ENCODE measurements around the gene TRPT1. TPM values are rescaled to one million over a fixed set of nuclear protein-coding genes. Genes with fewer than 3 reads are reported as not detected.
A peak's percentile ranks its signal among the peaks of the same experiment; 100 is the strongest.

TRPT1 gene
- total RNA-seq, 2 donors from 2014 or later, result 56.3 to 75.2 TPM

DNA sequence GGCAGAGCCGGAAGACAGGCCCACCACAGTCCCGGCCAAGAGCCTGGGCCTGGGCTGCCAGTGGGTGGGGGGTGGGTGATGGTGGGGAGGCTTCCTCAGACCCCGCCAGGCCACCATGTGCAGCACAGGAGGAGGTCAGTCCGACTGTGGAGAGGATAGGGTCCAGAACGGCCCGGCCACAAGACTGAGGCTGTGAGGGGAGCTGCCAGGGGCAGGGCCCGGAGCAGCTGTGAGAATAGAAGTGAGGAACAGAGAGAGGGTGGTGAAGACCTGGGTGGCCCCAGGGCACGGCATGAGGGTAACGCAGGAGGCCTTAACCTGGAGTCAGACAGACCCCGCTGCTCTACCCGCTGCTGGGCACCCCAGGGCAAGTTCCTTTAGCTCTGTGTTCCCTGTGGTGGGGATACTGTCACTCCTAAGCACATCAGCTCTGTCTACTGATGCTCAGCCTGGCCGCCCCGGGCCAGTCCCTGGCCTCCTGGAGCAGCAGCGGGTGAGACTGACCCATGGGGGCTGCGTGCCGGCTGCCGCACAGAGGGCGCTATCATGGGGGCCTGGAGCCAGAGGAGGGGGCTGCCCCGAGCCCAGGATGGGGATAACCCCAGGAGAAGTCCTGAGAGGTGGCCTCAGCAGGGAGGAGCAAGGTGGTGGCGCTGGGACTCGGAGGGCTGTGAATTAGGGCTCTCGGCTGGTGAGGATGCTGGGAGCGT lies 17.7 kb downstream of the TRPT1 start:
- WGBS, 2 donors, result 81 to 95% methylated on average over 15 to 23 of the region's 23 CpGs
- Histone ChIP-seq H3K27me3 (no peaks in the 10 kb centered on the region), H3K9me3 (no peaks in the 10 kb centered on the region), H3K4me1 (peaks cover 9% of the 10 kb centered on the region), H3K36me3 (replicated peaks in 1 of 2; ENCODE audit: insufficient read depth in 1 of 2, low read depth in 2 of 2) (peaks cover 5 to 7% of the 10 kb centered on the region in 2 donors), H3K4me3 (no peak overlapping the region), H3K27ac (peak overlapping the region in 2 of 4 donors; percentile 67 to 72)
- ATAC-seq (no peak), DNase-seq (no peak)
- intact Hi-C loops (cut with DNase I), result loop anchor here (5.0 kb wide), 1 partner anchor 89 kb away; no protein-coding TSS in a partner anchor
- no peak for TF ChIP-seq POLR2A (IDR thresholded peaks at IDR 0.05)
- TF ChIP-seq, protein P1, sequence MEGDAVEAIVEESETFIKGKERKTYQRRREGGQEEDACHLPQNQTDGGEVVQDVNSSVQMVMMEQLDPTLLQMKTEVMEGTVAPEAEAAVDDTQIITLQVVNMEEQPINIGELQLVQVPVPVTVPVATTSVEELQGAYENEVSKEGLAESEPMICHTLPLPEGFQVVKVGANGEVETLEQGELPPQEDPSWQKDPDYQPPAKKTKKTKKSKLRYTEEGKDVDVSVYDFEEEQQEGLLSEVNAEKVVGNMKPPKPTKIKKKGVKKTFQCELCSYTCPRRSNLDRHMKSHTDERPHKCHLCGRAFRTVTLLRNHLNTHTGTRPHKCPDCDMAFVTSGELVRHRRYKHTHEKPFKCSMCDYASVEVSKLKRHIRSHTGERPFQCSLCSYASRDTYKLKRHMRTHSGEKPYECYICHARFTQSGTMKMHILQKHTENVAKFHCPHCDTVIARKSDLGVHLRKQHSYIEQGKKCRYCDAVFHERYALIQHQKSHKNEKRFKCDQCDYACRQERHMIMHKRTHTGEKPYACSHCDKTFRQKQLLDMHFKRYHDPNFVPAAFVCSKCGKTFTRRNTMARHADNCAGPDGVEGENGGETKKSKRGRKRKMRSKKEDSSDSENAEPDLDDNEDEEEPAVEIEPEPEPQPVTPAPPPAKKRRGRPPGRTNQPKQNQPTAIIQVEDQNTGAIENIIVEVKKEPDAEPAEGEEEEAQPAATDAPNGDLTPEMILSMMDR (IDR thresholded peaks at IDR 0.05), result no peak

DNA sequence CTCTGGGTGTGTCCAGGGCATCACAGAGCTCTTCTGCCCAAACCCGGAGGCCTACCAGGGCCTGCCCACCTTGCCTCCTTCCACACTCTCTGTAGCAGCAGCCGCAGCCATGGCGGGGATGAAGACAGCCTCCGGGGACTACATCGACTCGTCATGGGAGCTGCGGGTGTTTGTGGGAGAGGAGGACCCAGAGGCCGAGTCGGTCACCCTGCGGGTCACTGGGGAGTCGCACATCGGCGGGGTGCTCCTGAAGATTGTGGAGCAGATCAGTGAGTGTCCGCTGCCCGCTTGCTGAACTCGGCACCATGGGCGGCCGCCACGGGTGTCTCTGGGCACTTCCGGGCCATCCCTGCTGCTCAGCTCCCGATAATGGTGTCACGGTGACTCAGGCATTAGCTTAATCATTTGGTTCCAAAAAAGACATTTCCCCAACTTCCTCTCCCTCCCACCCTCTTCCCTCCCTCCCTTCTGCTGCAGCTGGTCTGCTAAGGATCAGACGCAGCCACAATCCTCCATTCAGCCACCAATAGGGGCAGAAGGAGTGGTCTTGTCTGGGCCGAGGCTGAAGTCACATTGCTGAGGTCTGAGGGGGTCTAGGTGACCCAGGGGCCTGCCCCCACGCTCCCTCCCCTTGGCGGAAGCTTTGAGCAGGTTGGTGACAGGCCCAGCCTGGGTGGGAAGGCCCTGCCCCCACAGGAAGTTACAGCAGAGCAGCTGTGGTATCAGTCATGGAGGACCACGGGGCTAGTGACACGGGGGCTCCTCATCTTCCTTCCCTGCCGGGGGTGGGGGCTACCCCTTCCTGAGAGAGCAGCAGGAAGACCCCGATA lies 18.5 kb downstream of the TRPT1 start:
- TF ChIP-seq, protein P1 (IDR thresholded peaks at IDR 0.05), result no peak
- peak in 2 of 3 donors; percentile 27 to 47 for TF ChIP-seq POLR2A (IDR thresholded peaks at IDR 0.05)
- Histone ChIP-seq H3K4me3 (no peak overlapping the region), H3K9me3 (no peaks in the 10 kb centered on the region), H3K36me3 (replicated peaks in 1 of 2; ENCODE audit: insufficient read depth in 1 of 2, low read depth in 2 of 2) (peaks cover 12% of the 10 kb centered on the region in 2 donors), H3K27ac (peak overlapping the region; percentile 5 to 72 (median 56)), H3K27me3 (no peaks in the 10 kb centered on the region), H3K4me1 (peaks cover 9% of the 10 kb centered on the region)
- intact Hi-C loops (cut with DNase I), result loop anchor here (5.0 kb wide), 1 partner anchor 90 kb away; no protein-coding TSS in a partner anchor
- ATAC-seq (peak; percentile 45), DNase-seq (peak in 3 of 4 donors; percentile 32 to 63 (median 41))
- 60 to 72% methylated on average over 18 to 28 of the region's 30 CpGs for WGBS, 2 donors

DNA sequence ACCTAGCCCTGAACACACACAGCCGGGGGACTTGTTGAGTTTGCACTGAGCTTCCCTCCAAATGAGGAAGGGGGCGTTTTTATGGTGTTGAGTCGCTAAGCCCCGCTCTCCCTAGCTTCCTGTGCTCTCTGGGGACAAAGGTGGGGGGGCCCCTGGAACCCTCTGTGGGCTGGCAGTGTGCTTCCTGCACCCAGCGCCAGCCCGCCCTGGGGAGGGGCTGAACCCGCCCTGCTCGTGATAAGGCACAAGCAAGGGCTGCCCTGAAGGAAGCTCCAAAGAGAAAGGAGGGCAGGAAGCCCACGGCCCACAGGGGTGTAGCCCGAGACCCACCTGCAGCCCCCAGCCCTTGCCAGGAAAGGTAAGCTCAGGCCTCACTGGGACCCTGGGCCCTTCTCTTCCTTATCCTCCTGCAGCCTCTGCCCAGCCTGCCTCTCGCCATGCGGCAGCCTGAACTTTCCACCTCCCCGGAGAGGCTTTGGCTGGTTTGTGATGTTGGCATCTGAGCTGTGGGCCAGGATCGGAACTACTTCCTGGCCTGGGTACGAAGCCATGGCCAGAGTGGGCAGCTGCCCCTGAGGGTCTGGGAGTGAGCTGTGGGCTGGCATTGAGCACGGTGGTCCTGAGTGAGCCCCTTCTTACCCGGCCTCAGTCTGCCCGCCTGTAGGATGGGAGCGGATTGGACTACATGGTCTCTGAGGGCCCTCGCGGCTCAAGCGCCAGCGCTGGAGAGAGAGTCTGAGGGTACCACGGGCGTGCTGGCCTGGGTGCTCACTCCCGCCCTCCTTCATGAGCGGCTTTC lies 19.3 kb downstream of the TRPT1 start, which contains the start of gene FERMT3:
FERMT3 (plus strand) TSS at position 265 of the 799 bp plus-strand sequence. CDS start 644 bp downstream, outside the sequence.
- ATAC-seq (no peak), DNase-seq (peak in 3 of 4 donors; percentile 27 to 75 (median 35))
- peaks cover 12 to 15% of the 10 kb centered on the region in 2 donors for H3K36me3 ChIP-seq (replicated peaks in 1 of 2; ENCODE audit: insufficient read depth in 1 of 2, low read depth in 2 of 2)
- H3K27me3 ChIP-seq, result no peaks in the 10 kb centered on the region
- no peak within 1 kb of the TSS for H3K4me3 ChIP-seq
- TF ChIP-seq POLR2A (IDR thresholded peaks at IDR 0.05), result peak in 1 of 3 donors; percentile 29
- TF ChIP-seq, protein P1 (IDR thresholded peaks at IDR 0.05), result no peak
- 78 to 84% methylated on average over 12 to 25 of the region's 27 CpGs for WGBS, 2 donors
- peaks cover 9% of the 10 kb centered on the region for H3K4me1 ChIP-seq
- intact Hi-C loops (cut with DNase I), result loop anchor here (5.0 kb wide), 1 partner anchor 91 kb away; no protein-coding TSS in a partner anchor
- peak within 1 kb of the TSS; percentile 5 to 72 (median 56) for H3K27ac ChIP-seq
- H3K9me3 ChIP-seq, result no peaks in the 10 kb centered on the region

DNA sequence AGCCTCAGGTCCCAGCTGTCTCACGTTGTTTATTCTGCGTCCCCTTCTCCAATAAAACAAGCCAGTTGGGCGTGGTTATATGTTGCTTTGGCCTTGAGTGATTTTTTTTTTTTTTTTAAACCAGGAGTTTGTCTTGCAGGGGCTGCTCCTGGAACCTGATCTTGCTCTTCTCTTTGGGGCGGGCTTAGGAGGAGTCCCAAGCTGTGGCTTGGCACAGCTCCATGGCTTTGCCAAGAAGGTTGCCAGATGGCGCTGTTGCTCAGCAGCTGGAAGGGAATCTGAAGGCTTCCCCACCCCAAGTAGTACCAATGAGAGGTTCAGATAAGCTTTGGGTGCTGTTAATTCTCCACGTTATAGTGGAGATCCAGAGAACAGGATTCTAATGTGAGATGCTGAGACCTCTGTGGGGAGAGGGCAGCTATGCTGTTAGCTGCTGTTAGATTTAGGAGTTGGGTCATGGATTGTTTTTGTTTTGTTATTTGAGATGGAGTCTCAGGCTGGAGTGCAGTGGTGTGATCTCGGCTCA lies 21.5 kb downstream of the TRPT1 start:
- 17 to 25% methylated on average over 5 to 7 of the region's 7 CpGs for WGBS, 2 donors
- TF ChIP-seq, protein P1 (IDR thresholded peaks at IDR 0.05), result peak; percentile 42 to 87 (median 85)
- TF ChIP-seq POLR2A (IDR thresholded peaks at IDR 0.05), result no peak
- intact Hi-C loops (cut with DNase I), result no loop called here
- ATAC-seq, result peak; percentile 82
- peak; percentile 90 to 94 (median 92) for DNase-seq
- no peak overlapping the region for H3K27ac ChIP-seq
- H3K4me1 ChIP-seq, result peaks cover 9% of the 10 kb centered on the region
- peaks cover 12 to 27% of the 10 kb centered on the region in 2 donors for H3K36me3 ChIP-seq (replicated peaks in 1 of 2; ENCODE audit: insufficient read depth in 1 of 2, low read depth in 2 of 2)
- no peak overlapping the region for H3K4me3 ChIP-seq
- H3K27me3 ChIP-seq, result no peaks in the 10 kb centered on the region
- H3K9me3 ChIP-seq, result no peaks in the 10 kb centered on the region
